ENCODE results near the gene LRP1B.

The LRP1B gene

GRCh38 chr2:140624200-140624599, 1506.6 kb downstream of the LRP1B start:
- no peaks in the 10 kb centered on the region for H3K27me3 ChIP-seq (replicated peaks; ENCODE audit: insufficient read depth, low read length)

GRCh38 chr2:140621583-140622362, 1509.0 kb downstream of the LRP1B start:
- no peak for DNase-seq
- Histone ChIP-seq H3K27me3 (replicated peaks; ENCODE audit: insufficient read depth, low read length) (no peaks in the 10 kb centered on the region), H4K20me1 (ENCODE audit: insufficient read depth, low read length) (no peaks in the 10 kb centered on the region), H3K9ac (ENCODE audit: low read length) (no peak overlapping the region), H3K27ac (ENCODE audit: low read length) (no peak overlapping the region), H2AFZ (ENCODE audit: low read length) (no peak overlapping the region), H3K9me2 (replicated peaks; ENCODE audit: insufficient read depth, low read length) (no peaks in the 10 kb centered on the region), H3K79me2 (ENCODE audit: low read length) (no peaks in the 10 kb centered on the region), H3K4me2 (ENCODE audit: low read depth, low read length) (no peak overlapping the region), H3K36me3 (replicated peaks; ENCODE audit: insufficient read depth, low read length) (no peaks in the 10 kb centered on the region), H3K4me1 (ENCODE audit: low read length) (no peaks in the 10 kb centered on the region), H3K9me3 (replicated peaks; ENCODE audit: insufficient read depth, low read length) (no peaks in the 10 kb centered on the region), H3K4me3 (ENCODE audit: low read length) (no peak overlapping the region), H3F3A (ENCODE audit: insufficient read depth, low read length) (no peaks in the 10 kb centered on the region)
- TF ChIP-seq EZH2 (optimal IDR thresholded peaks at IDR 0.05; ENCODE audit: low read depth, low read length) (no peak), CTCF (IDR thresholded peaks at IDR 0.05; ENCODE audit: low read length) (no peak), EZH2phosphoT487 (IDR thresholded peaks at IDR 0.05; ENCODE audit: low read length) (no peak)

More at GRCh38 chr2:140624200-140624599, 1506.6 kb downstream of the LRP1B start:
- no peaks in the 10 kb centered on the region for H3K4me1 ChIP-seq (ENCODE audit: low read length)
- no peaks in the 10 kb centered on the region for H3K9me2 ChIP-seq (replicated peaks; ENCODE audit: insufficient read depth, low read length)
- H3K4me3 ChIP-seq (ENCODE audit: low read length) = no peak overlapping the region
- no peak for DNase-seq
- H3K9ac ChIP-seq (ENCODE audit: low read length) = no peak overlapping the region
- no peaks in the 10 kb centered on the region for H3K79me2 ChIP-seq (ENCODE audit: low read length)
- H3K36me3 ChIP-seq (replicated peaks; ENCODE audit: insufficient read depth, low read length) = no peaks in the 10 kb centered on the region
- no peaks in the 10 kb centered on the region for H3K9me3 ChIP-seq (replicated peaks; ENCODE audit: insufficient read depth, low read length)
- no peaks in the 10 kb centered on the region for H4K20me1 ChIP-seq (ENCODE audit: insufficient read depth, low read length)
- H3K4me2 ChIP-seq (ENCODE audit: low read depth, low read length) = no peak overlapping the region
- H3K27ac ChIP-seq (ENCODE audit: low read length) = no peak overlapping the region
- H2AFZ ChIP-seq (ENCODE audit: low read length) = no peak overlapping the region
- no peaks in the 10 kb centered on the region for H3F3A ChIP-seq (ENCODE audit: insufficient read depth, low read length)
- TF ChIP-seq EZH2phosphoT487 (IDR thresholded peaks at IDR 0.05; ENCODE audit: low read length) (no peak), CTCF (IDR thresholded peaks at IDR 0.05; ENCODE audit: low read length) (no peak), EZH2 (optimal IDR thresholded peaks at IDR 0.05; ENCODE audit: low read depth, low read length) (no peak)

- H3K27me3 ChIP-seq (replicated peaks; ENCODE audit: insufficient read depth, low read length) = no peaks in the 10 kb centered on the region
- H3K36me3 ChIP-seq (replicated peaks; ENCODE audit: insufficient read depth, low read length) = no peaks in the 10 kb centered on the region
- DNase-seq = no peak
- no peak overlapping the region for H2AFZ ChIP-seq (ENCODE audit: low read length)
- no peaks in the 10 kb centered on the region for H3F3A ChIP-seq (ENCODE audit: insufficient read depth, low read length)
- H3K4me2 ChIP-seq (ENCODE audit: low read depth, low read length) = no peak overlapping the region
- no peak overlapping the region for H3K4me3 ChIP-seq (ENCODE audit: low read length)
- no peak for TF ChIP-seq CTCF (IDR thresholded peaks at IDR 0.05; ENCODE audit: low read length)
- no peak for TF ChIP-seq EZH2 (optimal IDR thresholded peaks at IDR 0.05; ENCODE audit: low read depth, low read length)
- no peak overlapping the region for H3K27ac ChIP-seq (ENCODE audit: low read length)
- no peaks in the 10 kb centered on the region for H3K9me3 ChIP-seq (replicated peaks; ENCODE audit: insufficient read depth, low read length)
- H3K4me1 ChIP-seq (ENCODE audit: low read length) = no peaks in the 10 kb centered on the region
- H3K79me2 ChIP-seq (ENCODE audit: low read length) = no peaks in the 10 kb centered on the region
- no peaks in the 10 kb centered on the region for H3K9me2 ChIP-seq (replicated peaks; ENCODE audit: insufficient read depth, low read length)
- no peaks in the 10 kb centered on the region for H4K20me1 ChIP-seq (ENCODE audit: insufficient read depth, low read length)
- H3K9ac ChIP-seq (ENCODE audit: low read length) = no peak overlapping the region
Observed at GRCh38 chr2:140604788-140605187, 1526.0 kb downstream of the LRP1B start.
